Astrocyte of the spinal cord (primary cell): Measurements from ENCODE around the gene CCDC112.
"Not testable (repeated sequence)": the region's sequence is repeated elsewhere in the genome, so short reads cannot be mapped to it uniquely, and the experiment has no call there.

Experiments used
- DNase-seq: peaks from one replicate; pipeline ENCODE4 v3.0.0; 2011; ENCODE audit warnings: low read depth, low spot score
- H3K4me3 ChIP-seq: 2 replicates; pipeline ENCODE4 v1.5.1; 2011; ENCODE audit warnings: low read depth, mild to moderate bottlenecking, low read length, moderate library complexity
- in situ Hi-C: cut with HindIII; loops from 2 replicates; pipeline ENCODE4 v1.10.0; 2017; ENCODE audit warnings: low sequenced_read_pairs
- TF ChIP-seq, protein P1 (sequence below): IDR thresholded peaks from 2 replicates; pipeline ENCODE4 v1.5.1; 2012; ENCODE audit warnings: low read depth, mild to moderate bottlenecking, low read length, inconsistent platforms

Gene CCDC112

DNA sequence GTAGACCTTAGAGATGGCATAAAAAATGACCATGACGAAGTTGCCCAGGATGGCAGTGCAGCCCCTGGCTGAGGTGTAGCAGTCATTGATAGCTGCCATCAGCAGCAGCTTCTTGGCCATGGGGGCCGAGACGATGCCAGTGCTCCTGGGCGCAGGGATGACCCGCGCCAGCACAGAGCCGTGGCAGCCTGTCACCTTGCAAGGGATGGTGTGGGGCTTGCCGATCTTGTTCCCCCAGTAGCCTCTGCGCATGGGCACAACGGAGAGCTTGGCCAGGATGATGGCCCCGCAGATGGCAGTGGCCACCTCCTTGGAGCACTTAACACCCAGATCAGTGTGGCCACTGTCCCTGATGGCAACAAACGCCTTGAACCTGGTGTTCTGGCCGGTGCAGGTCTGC is 31.7 kb downstream of the CCDC112 start:
- TF ChIP-seq, protein P1, sequence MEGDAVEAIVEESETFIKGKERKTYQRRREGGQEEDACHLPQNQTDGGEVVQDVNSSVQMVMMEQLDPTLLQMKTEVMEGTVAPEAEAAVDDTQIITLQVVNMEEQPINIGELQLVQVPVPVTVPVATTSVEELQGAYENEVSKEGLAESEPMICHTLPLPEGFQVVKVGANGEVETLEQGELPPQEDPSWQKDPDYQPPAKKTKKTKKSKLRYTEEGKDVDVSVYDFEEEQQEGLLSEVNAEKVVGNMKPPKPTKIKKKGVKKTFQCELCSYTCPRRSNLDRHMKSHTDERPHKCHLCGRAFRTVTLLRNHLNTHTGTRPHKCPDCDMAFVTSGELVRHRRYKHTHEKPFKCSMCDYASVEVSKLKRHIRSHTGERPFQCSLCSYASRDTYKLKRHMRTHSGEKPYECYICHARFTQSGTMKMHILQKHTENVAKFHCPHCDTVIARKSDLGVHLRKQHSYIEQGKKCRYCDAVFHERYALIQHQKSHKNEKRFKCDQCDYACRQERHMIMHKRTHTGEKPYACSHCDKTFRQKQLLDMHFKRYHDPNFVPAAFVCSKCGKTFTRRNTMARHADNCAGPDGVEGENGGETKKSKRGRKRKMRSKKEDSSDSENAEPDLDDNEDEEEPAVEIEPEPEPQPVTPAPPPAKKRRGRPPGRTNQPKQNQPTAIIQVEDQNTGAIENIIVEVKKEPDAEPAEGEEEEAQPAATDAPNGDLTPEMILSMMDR: no peak

DNA sequence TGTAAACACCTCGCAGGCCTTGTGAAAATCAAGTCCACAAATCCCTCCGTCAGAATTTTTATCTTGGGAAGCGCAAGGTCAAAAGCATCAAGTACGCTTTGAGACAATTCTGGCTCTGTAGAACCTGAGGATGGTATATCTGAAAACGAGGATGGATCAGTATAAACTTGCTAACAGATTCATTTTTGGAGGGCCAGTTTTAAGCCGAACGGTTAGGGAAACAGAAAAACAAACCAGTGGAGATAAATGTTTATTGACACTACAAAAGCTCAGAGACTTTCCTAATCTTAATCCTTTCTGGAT is 33.4 kb downstream of the CCDC112 start:
- in situ Hi-C loops: no loop called here
- peak overlapping the region; percentile 63 for H3K4me3 ChIP-seq
- TF ChIP-seq, protein P1: no peak
- no peak for DNase-seq

More for the DNA sequence above, 31.7 kb downstream of the CCDC112 start:
- H3K4me3 ChIP-seq: no peak overlapping the region
- in situ Hi-C loops: no loop called here
- DNase-seq: no peak

GRCh38 chr5:115262321-115263077 is 34.0 kb downstream of the CCDC112 start, which contains the start of gene PGGT1B:
Gene PGGT1B, minus strand, starts transcription at chr5:115262877. Its CDS starts 26 bp downstream, at chr5:115262851.
- peak within 1 kb of the TSS; percentile 63 for H3K4me3 ChIP-seq
- TF ChIP-seq, protein P1: no peak
- in situ Hi-C loops: no loop called here
- peak; percentile 75 for DNase-seq

GRCh38 chr5:115262011-115262320 is 34.5 kb downstream of the CCDC112 start:
- in situ Hi-C loops: no loop called here
- TF ChIP-seq, protein P1: no peak
- peak overlapping the region; percentile 63 for H3K4me3 ChIP-seq
- peak; percentile 39 for DNase-seq

- no peak overlapping the region for H3K4me3 ChIP-seq
- TF ChIP-seq, protein P1: no peak
- no peak for DNase-seq
- in situ Hi-C loops: no loop called here
Observed at GRCh38 chr5:115260248-115260647, 36.2 kb downstream of the CCDC112 start.

GRCh38 chr5:115257981-115258380 is 38.5 kb downstream of the CCDC112 start:
- H3K4me3 ChIP-seq: no peak overlapping the region
- TF ChIP-seq, protein P1: no peak
- in situ Hi-C loops: no loop called here
- no peak for DNase-seq

- DNase-seq, H3K4me3 ChIP-seq, in situ Hi-C loops: not testable (repeated sequence)
Observed at GRCh38 chr5:115249379-115249778, 47.1 kb downstream of the CCDC112 start.
